Measurements from ENCODE around the gene CDK5RAP2.
"Not testable (repeated sequence)": the region's sequence is repeated elsewhere in the genome, so short reads cannot be mapped to it uniquely, and the experiment has no call there.

CDK5RAP2 gene

GRCh38 chr9:120567874-120568273, 12.1 kb downstream of the CDK5RAP2 start:
- H3K36me3 ChIP-seq (ENCODE audit: insufficient read depth, low read length): peaks cover 20% of the 10 kb centered on the region
- H3K4me3 ChIP-seq (ENCODE audit: low read depth, low read length): no peak overlapping the region
- no peak overlapping the region for H2AFZ ChIP-seq (ENCODE audit: low read length, unreplicated experiment)
- peaks cover 9% of the 10 kb centered on the region for H3K4me1 ChIP-seq (ENCODE audit: control insufficient read depth, insufficient read depth, low read length, unreplicated experiment)
- no peak overlapping the region for H3K27ac ChIP-seq (ENCODE audit: low read depth, low read length)
- H3K79me2 ChIP-seq (ENCODE audit: control insufficient read depth, insufficient read depth, low read length, unreplicated experiment): peaks cover 18% of the 10 kb centered on the region
- H3K27me3 ChIP-seq (ENCODE audit: insufficient read depth, low read length): no peaks in the 10 kb centered on the region

- Histone ChIP-seq H3K27ac (ENCODE audit: low read depth, low read length) (no peak overlapping the region), H3K79me2 (ENCODE audit: control insufficient read depth, insufficient read depth, low read length, unreplicated experiment) (peaks cover 10% of the 10 kb centered on the region), H3K27me3 (ENCODE audit: insufficient read depth, low read length) (no peaks in the 10 kb centered on the region), H3K4me3 (ENCODE audit: low read depth, low read length) (no peak overlapping the region), H2AFZ (ENCODE audit: low read length, unreplicated experiment) (no peak overlapping the region), H3K36me3 (ENCODE audit: insufficient read depth, low read length) (peaks cover 20% of the 10 kb centered on the region), H3K4me1 (ENCODE audit: control insufficient read depth, insufficient read depth, low read length, unreplicated experiment) (peaks cover 8% of the 10 kb centered on the region)
Measured at GRCh38 chr9:120567081-120567480, 12.9 kb downstream of the CDK5RAP2 start.

GRCh38 chr9:120564589-120564988, 15.4 kb downstream of the CDK5RAP2 start:
- no peaks in the 10 kb centered on the region for H3K4me1 ChIP-seq (ENCODE audit: control insufficient read depth, insufficient read depth, low read length, unreplicated experiment)
- no peak overlapping the region for H3K27ac ChIP-seq (ENCODE audit: low read depth, low read length)
- no peak overlapping the region for H3K4me3 ChIP-seq (ENCODE audit: low read depth, low read length)
- H3K79me2 ChIP-seq (ENCODE audit: control insufficient read depth, insufficient read depth, low read length, unreplicated experiment): peaks cover 7% of the 10 kb centered on the region
- H3K27me3 ChIP-seq (ENCODE audit: insufficient read depth, low read length): no peaks in the 10 kb centered on the region
- no peak overlapping the region for H2AFZ ChIP-seq (ENCODE audit: low read length, unreplicated experiment)
- peaks cover 14% of the 10 kb centered on the region for H3K36me3 ChIP-seq (ENCODE audit: insufficient read depth, low read length)

GRCh38 chr9:120562861-120563443, 17.0 kb downstream of the CDK5RAP2 start:
- Histone ChIP-seq H3K79me2 (ENCODE audit: control insufficient read depth, insufficient read depth, low read length, unreplicated experiment) (peaks cover 7% of the 10 kb centered on the region), H3K4me1 (ENCODE audit: control insufficient read depth, insufficient read depth, low read length, unreplicated experiment) (no peaks in the 10 kb centered on the region), H3K27me3 (ENCODE audit: insufficient read depth, low read length) (no peaks in the 10 kb centered on the region), H2AFZ (ENCODE audit: low read length, unreplicated experiment) (no peak overlapping the region), H3K4me3 (ENCODE audit: low read depth, low read length) (no peak overlapping the region), H3K36me3 (ENCODE audit: insufficient read depth, low read length) (0 out of 2 replicates have a peak, but pooled peaks cover 4% of the 10 kb centered on the region), H3K27ac (ENCODE audit: low read depth, low read length) (no peak overlapping the region)

GRCh38 chr9:120561709-120562108, 18.3 kb downstream of the CDK5RAP2 start:
- Histone ChIP-seq H2AFZ (ENCODE audit: low read length, unreplicated experiment) (no peak overlapping the region), H3K27me3 (ENCODE audit: insufficient read depth, low read length) (no peaks in the 10 kb centered on the region), H3K27ac (ENCODE audit: low read depth, low read length) (no peak overlapping the region), H3K36me3 (ENCODE audit: insufficient read depth, low read length) (0 out of 2 replicates have a peak, but pooled peaks cover 4% of the 10 kb centered on the region), H3K4me3 (ENCODE audit: low read depth, low read length) (no peak overlapping the region), H3K4me1 (ENCODE audit: control insufficient read depth, insufficient read depth, low read length, unreplicated experiment) (no peaks in the 10 kb centered on the region), H3K79me2 (ENCODE audit: control insufficient read depth, insufficient read depth, low read length, unreplicated experiment) (peaks cover 7% of the 10 kb centered on the region)

- Histone ChIP-seq H3K4me1 (ENCODE audit: control insufficient read depth, insufficient read depth, low read length, unreplicated experiment) (no peaks in the 10 kb centered on the region), H3K36me3 (ENCODE audit: insufficient read depth, low read length) (0 out of 2 replicates have a peak, but pooled peaks cover 4% of the 10 kb centered on the region), H2AFZ (ENCODE audit: low read length, unreplicated experiment) (no peak overlapping the region), H3K4me3 (ENCODE audit: low read depth, low read length) (no peak overlapping the region), H3K79me2 (ENCODE audit: control insufficient read depth, insufficient read depth, low read length, unreplicated experiment) (peaks cover 7% of the 10 kb centered on the region), H3K27me3 (ENCODE audit: insufficient read depth, low read length) (no peaks in the 10 kb centered on the region), H3K27ac (ENCODE audit: low read depth, low read length) (no peak overlapping the region)
Measured at GRCh38 chr9:120559546-120559945, 20.4 kb downstream of the CDK5RAP2 start.

GRCh38 chr9:120558454-120558853, 21.5 kb downstream of the CDK5RAP2 start:
- H3K4me3 ChIP-seq (ENCODE audit: low read depth, low read length): no peak overlapping the region
- no peaks in the 10 kb centered on the region for H3K27me3 ChIP-seq (ENCODE audit: insufficient read depth, low read length)
- 0 out of 2 replicates have a peak, but pooled peaks cover 3% of the 10 kb centered on the region for H3K36me3 ChIP-seq (ENCODE audit: insufficient read depth, low read length)
- H3K27ac ChIP-seq (ENCODE audit: low read depth, low read length): no peak overlapping the region
- H2AFZ ChIP-seq (ENCODE audit: low read length, unreplicated experiment): no peak overlapping the region
- no peaks in the 10 kb centered on the region for H3K4me1 ChIP-seq (ENCODE audit: control insufficient read depth, insufficient read depth, low read length, unreplicated experiment)
- H3K79me2 ChIP-seq (ENCODE audit: control insufficient read depth, insufficient read depth, low read length, unreplicated experiment): peaks cover 2% of the 10 kb centered on the region

GRCh38 chr9:120557205-120557604, 22.8 kb downstream of the CDK5RAP2 start:
- no peaks in the 10 kb centered on the region for H3K36me3 ChIP-seq (ENCODE audit: insufficient read depth, low read length)
- H3K79me2 ChIP-seq (ENCODE audit: control insufficient read depth, insufficient read depth, low read length, unreplicated experiment): no peaks in the 10 kb centered on the region
- H3K4me1 ChIP-seq (ENCODE audit: control insufficient read depth, insufficient read depth, low read length, unreplicated experiment): no peaks in the 10 kb centered on the region
- no peak overlapping the region for H2AFZ ChIP-seq (ENCODE audit: low read length, unreplicated experiment)
- no peak overlapping the region for H3K27ac ChIP-seq (ENCODE audit: low read depth, low read length)
- H3K27me3 ChIP-seq (ENCODE audit: insufficient read depth, low read length): no peaks in the 10 kb centered on the region
- no peak overlapping the region for H3K4me3 ChIP-seq (ENCODE audit: low read depth, low read length)

GRCh38 chr9:120556775-120557174, 23.2 kb downstream of the CDK5RAP2 start:
- Histone ChIP-seq H3K36me3 (ENCODE audit: insufficient read depth, low read length) (no peaks in the 10 kb centered on the region), H2AFZ (ENCODE audit: low read length, unreplicated experiment) (no peak overlapping the region), H3K4me3 (ENCODE audit: low read depth, low read length) (no peak overlapping the region), H3K27ac (ENCODE audit: low read depth, low read length) (no peak overlapping the region), H3K79me2 (ENCODE audit: control insufficient read depth, insufficient read depth, low read length, unreplicated experiment) (no peaks in the 10 kb centered on the region), H3K4me1 (ENCODE audit: control insufficient read depth, insufficient read depth, low read length, unreplicated experiment) (no peaks in the 10 kb centered on the region), H3K27me3 (ENCODE audit: insufficient read depth, low read length) (no peaks in the 10 kb centered on the region)

- Histone ChIP-seq H3K4me3 (ENCODE audit: low read depth, low read length) (no peak overlapping the region), H2AFZ (ENCODE audit: low read length, unreplicated experiment) (no peak overlapping the region), H3K4me1 (ENCODE audit: control insufficient read depth, insufficient read depth, low read length, unreplicated experiment) (no peaks in the 10 kb centered on the region), H3K27me3 (ENCODE audit: insufficient read depth, low read length) (no peaks in the 10 kb centered on the region), H3K27ac (ENCODE audit: low read depth, low read length) (no peak overlapping the region), H3K79me2 (ENCODE audit: control insufficient read depth, insufficient read depth, low read length, unreplicated experiment) (no peaks in the 10 kb centered on the region), H3K36me3 (ENCODE audit: insufficient read depth, low read length) (peaks cover 6% of the 10 kb centered on the region; the same call in 1 of the 2 replicates)
Measured at GRCh38 chr9:120555839-120556238, 24.1 kb downstream of the CDK5RAP2 start.

- not testable (repeated sequence) for H3K27ac ChIP-seq (ENCODE audit: low read depth, low read length); H2AFZ ChIP-seq (ENCODE audit: low read length, unreplicated experiment); H3K4me1 ChIP-seq (ENCODE audit: control insufficient read depth, insufficient read depth, low read length, unreplicated experiment); H3K79me2 ChIP-seq (ENCODE audit: control insufficient read depth, insufficient read depth, low read length, unreplicated experiment); H3K27me3 ChIP-seq (ENCODE audit: insufficient read depth, low read length); H3K4me3 ChIP-seq (ENCODE audit: low read depth, low read length)
- peaks cover 16% of the 10 kb centered on the region for H3K36me3 ChIP-seq (ENCODE audit: insufficient read depth, low read length)
Measured at GRCh38 chr9:120552210-120552704, 27.7 kb downstream of the CDK5RAP2 start.
